ACC112 (cell line): ENCODE measurements around the gene DMXL2.
A peak's percentile ranks its signal among the peaks of the same experiment; 100 is the strongest.
"Not testable (repeated sequence)": the region's sequence is repeated elsewhere in the genome, so short reads cannot be mapped to it uniquely, and the experiment has no call there.

Experiments
- H2AFZ ChIP-seq: fragments of 200-600 bp; sonication (generic); one replicate; pipeline ENCODE4 v1.6.0; 2017; ENCODE audit warnings: antibody characterized with exemption, low read length; ENCODE audit not compliant: unreplicated experiment
- H3K27ac ChIP-seq: fragments of 200-600 bp; sonication (generic); 2 replicates; pipeline ENCODE4 v1.5.1; 2014; ENCODE audit warnings: low read depth, mild to moderate bottlenecking, antibody characterized with exemption, low read length, moderate library complexity
- H3K27me3 ChIP-seq: fragments of 200-600 bp; sonication (generic); 2 replicates; pipeline ENCODE4 v1.6.1; 2014; ENCODE audit warnings: mild to moderate bottlenecking, antibody characterized with exemption, low read length, moderate library complexity, mixed read lengths; ENCODE audit not compliant: insufficient read depth
- H3K36me3 ChIP-seq: fragments of 200-600 bp; sonication (generic); 2 replicates; pipeline ENCODE4 v1.6.1; 2016; ENCODE audit warnings: mild to moderate bottlenecking, antibody characterized with exemption, low read length, moderate library complexity, mixed read lengths; ENCODE audit not compliant: insufficient read depth
- H3K4me1 ChIP-seq: fragments of 200-600 bp; sonication (generic); one replicate; pipeline ENCODE4 v1.6.1; 2016; ENCODE audit warnings: low read length, mixed read lengths; ENCODE audit not compliant: insufficient read depth, unreplicated experiment, control insufficient read depth
- H3K4me3 ChIP-seq: fragments of 200-600 bp; sonication (generic); 2 replicates; pipeline ENCODE4 v1.5.1; 2014; ENCODE audit warnings: mild to moderate bottlenecking, low read depth, low read length
- H3K79me2 ChIP-seq: fragments of 200-600 bp; sonication (generic); one replicate; pipeline ENCODE4 v1.6.0; 2016; ENCODE audit warnings: low read length; ENCODE audit not compliant: control insufficient read depth, unreplicated experiment, insufficient read depth

DMXL2 gene

GRCh38 chr15:51576911-51577500 lies 45.6 kb downstream of the DMXL2 start:
- Histone ChIP-seq H3K79me2 (peaks cover 2% of the 10 kb centered on the region), H3K27me3 (no peaks in the 10 kb centered on the region), H3K36me3 (no peaks in the 10 kb centered on the region), H2AFZ (no peak overlapping the region), H3K4me3 (no peak overlapping the region), H3K4me1 (peaks cover 22% of the 10 kb centered on the region), H3K27ac (peak overlapping the region; percentile 62)

- Histone ChIP-seq H3K4me3 (no peak overlapping the region), H3K27me3 (no peaks in the 10 kb centered on the region), H3K79me2 (peaks cover 2% of the 10 kb centered on the region), H3K36me3 (no peaks in the 10 kb centered on the region), H3K4me1 (peaks cover 22% of the 10 kb centered on the region), H2AFZ (no peak overlapping the region), H3K27ac (peak overlapping the region; percentile 62)
These were observed 46.2 kb downstream of the DMXL2 start for GRCh38 chr15:51576286-51576850.

GRCh38 chr15:51575775-51576174 lies 46.8 kb downstream of the DMXL2 start:
- H3K36me3 ChIP-seq, result no peaks in the 10 kb centered on the region
- no peak overlapping the region for H3K27ac ChIP-seq
- no peaks in the 10 kb centered on the region for H3K27me3 ChIP-seq
- H3K79me2 ChIP-seq, result peaks cover 2% of the 10 kb centered on the region
- H3K4me3 ChIP-seq, result no peak overlapping the region
- H3K4me1 ChIP-seq, result peaks cover 22% of the 10 kb centered on the region
- no peak overlapping the region for H2AFZ ChIP-seq

- H3K36me3 ChIP-seq, H3K4me3 ChIP-seq, H3K79me2 ChIP-seq, H3K27ac ChIP-seq, H3K27me3 ChIP-seq, H2AFZ ChIP-seq: not testable (repeated sequence)
- H3K4me1 ChIP-seq, result peaks cover 22% of the 10 kb centered on the region
These were observed 49.2 kb downstream of the DMXL2 start for GRCh38 chr15:51573352-51573751.

- not testable (repeated sequence) for H3K4me3 ChIP-seq, H3K36me3 ChIP-seq, H2AFZ ChIP-seq, H3K27me3 ChIP-seq, H3K27ac ChIP-seq, H3K79me2 ChIP-seq, H3K4me1 ChIP-seq
These were observed 53.4 kb downstream of the DMXL2 start for GRCh38 chr15:51568939-51569784.

GRCh38 chr15:51561271-51561670 lies 61.3 kb downstream of the DMXL2 start:
- Histone ChIP-seq H2AFZ (no peak overlapping the region), H3K4me1 (no peaks in the 10 kb centered on the region), H3K27ac (no peak overlapping the region), H3K36me3 (no peaks in the 10 kb centered on the region), H3K79me2 (no peaks in the 10 kb centered on the region), H3K27me3 (no peaks in the 10 kb centered on the region), H3K4me3 (no peak overlapping the region)

GRCh38 chr15:51558876-51559275 lies 63.7 kb downstream of the DMXL2 start:
- H3K27ac ChIP-seq, result no peak overlapping the region
- no peaks in the 10 kb centered on the region for H3K36me3 ChIP-seq
- no peaks in the 10 kb centered on the region for H3K27me3 ChIP-seq
- no peaks in the 10 kb centered on the region for H3K4me1 ChIP-seq
- H3K79me2 ChIP-seq, result no peaks in the 10 kb centered on the region
- H3K4me3 ChIP-seq, result no peak overlapping the region
- H2AFZ ChIP-seq, result no peak overlapping the region

GRCh38 chr15:51558411-51558810 lies 64.2 kb downstream of the DMXL2 start:
- no peak overlapping the region for H3K27ac ChIP-seq
- H3K36me3 ChIP-seq, result no peaks in the 10 kb centered on the region
- no peaks in the 10 kb centered on the region for H3K79me2 ChIP-seq
- H3K4me3 ChIP-seq, result no peak overlapping the region
- no peak overlapping the region for H2AFZ ChIP-seq
- H3K4me1 ChIP-seq, result no peaks in the 10 kb centered on the region
- no peaks in the 10 kb centered on the region for H3K27me3 ChIP-seq

GRCh38 chr15:51550841-51551240 lies 71.7 kb downstream of the DMXL2 start:
- no peaks in the 10 kb centered on the region for H3K36me3 ChIP-seq
- no peak overlapping the region for H2AFZ ChIP-seq
- no peak overlapping the region for H3K4me3 ChIP-seq
- H3K27me3 ChIP-seq, result no peaks in the 10 kb centered on the region
- no peak overlapping the region for H3K27ac ChIP-seq
- H3K4me1 ChIP-seq, result no peaks in the 10 kb centered on the region
- H3K79me2 ChIP-seq, result no peaks in the 10 kb centered on the region

GRCh38 chr15:51547656-51548055 lies 74.9 kb downstream of the DMXL2 start:
- H3K27ac ChIP-seq, result no peak overlapping the region
- no peak overlapping the region for H3K4me3 ChIP-seq
- H3K27me3 ChIP-seq, result no peaks in the 10 kb centered on the region
- no peaks in the 10 kb centered on the region for H3K36me3 ChIP-seq
- H3K4me1 ChIP-seq, result no peaks in the 10 kb centered on the region
- no peak overlapping the region for H2AFZ ChIP-seq
- no peaks in the 10 kb centered on the region for H3K79me2 ChIP-seq
